C4-2B (cell line): ENCODE measurements around the gene ITIH2.

Experiments
- ZFX ChIP-seq: fragments of 450-650 bp; IDR thresholded peaks from 2 replicates; pipeline ENCODE4 v1.6.1; 2017
- TF ChIP-seq, protein P1 (sequence below): fragments of 450-650 bp; conservative IDR thresholded peaks from 2 replicates; pipeline ENCODE4 v1.5.1; 2017; ENCODE audit warnings: mild to moderate bottlenecking

DNA sequence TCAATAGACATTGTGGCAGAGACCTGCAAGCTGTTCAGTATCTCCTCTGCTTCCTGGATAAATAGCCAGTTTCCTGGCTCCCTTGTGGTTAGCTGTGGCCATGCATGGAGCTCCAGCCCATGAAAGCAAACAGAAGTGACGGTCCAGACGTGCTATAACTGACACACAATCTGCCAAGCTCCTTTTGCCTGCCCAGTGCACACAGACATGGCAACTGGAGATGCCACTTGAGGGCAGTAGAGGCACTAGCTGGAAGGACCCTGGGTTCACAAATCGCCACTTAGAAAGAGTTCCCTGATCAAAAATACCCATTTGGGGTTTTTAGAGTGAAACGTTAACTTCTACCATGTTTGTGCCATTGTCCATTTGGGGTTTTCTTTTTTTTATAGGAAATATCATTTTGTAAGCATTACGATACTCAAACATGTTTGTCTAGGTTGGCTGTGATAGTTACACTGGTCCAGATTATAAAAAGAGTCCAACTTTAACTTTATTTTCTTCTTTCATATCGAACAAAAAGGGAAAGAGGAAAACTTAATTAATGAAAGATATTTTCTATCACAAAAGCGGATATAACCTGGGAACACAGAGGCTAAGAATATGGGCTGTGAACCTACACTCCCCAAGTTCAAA lies 53.4 kb downstream of the ITIH2 start:
- TF ChIP-seq, protein P1, sequence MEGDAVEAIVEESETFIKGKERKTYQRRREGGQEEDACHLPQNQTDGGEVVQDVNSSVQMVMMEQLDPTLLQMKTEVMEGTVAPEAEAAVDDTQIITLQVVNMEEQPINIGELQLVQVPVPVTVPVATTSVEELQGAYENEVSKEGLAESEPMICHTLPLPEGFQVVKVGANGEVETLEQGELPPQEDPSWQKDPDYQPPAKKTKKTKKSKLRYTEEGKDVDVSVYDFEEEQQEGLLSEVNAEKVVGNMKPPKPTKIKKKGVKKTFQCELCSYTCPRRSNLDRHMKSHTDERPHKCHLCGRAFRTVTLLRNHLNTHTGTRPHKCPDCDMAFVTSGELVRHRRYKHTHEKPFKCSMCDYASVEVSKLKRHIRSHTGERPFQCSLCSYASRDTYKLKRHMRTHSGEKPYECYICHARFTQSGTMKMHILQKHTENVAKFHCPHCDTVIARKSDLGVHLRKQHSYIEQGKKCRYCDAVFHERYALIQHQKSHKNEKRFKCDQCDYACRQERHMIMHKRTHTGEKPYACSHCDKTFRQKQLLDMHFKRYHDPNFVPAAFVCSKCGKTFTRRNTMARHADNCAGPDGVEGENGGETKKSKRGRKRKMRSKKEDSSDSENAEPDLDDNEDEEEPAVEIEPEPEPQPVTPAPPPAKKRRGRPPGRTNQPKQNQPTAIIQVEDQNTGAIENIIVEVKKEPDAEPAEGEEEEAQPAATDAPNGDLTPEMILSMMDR, result peak; percentile 90
- no peak for TF ChIP-seq ZFX
